Stomach (tissue), 9 donors: ENCODE results near the gene DLD. TPM values are rescaled to one million over a fixed set of nuclear protein-coding genes. Genes with fewer than 3 reads are reported as not detected.
A peak's percentile ranks its signal among the peaks of the same experiment; 100 is the strongest.
"Not testable (repeated sequence)": the region's sequence is repeated elsewhere in the genome, so short reads cannot be mapped to it uniquely, and the experiment has no call there.

Source experiments
- DNase-seq, 2 donors: peaks; one replicate each; pipeline versions ENCODE4 v3.0.0 to v3.0.0-alpha.2; 2013 to 2019
- H3K27ac ChIP-seq, 5 donors: fragments of 200-600 bp in 4 of 5; sonication (generic) in 4 of 5; one replicate each; pipeline ENCODE4 v1.5.1; 2013 to 2019; ENCODE audit warnings: mild to moderate bottlenecking in 1 of 5, moderate library complexity in 1 of 5
- H3K27me3 ChIP-seq, 3 donors: fragments of 200-600 bp; sonication (generic); one replicate each; pipeline ENCODE4 v1.5.1; 2017 to 2019; ENCODE audit warnings: mixed run types in 1 of 3
- H3K36me3 ChIP-seq, 4 donors: fragments of 200-600 bp; sonication (generic); 1 replicate in 3 of 4; 2 replicates in 1 of 4; pipeline ENCODE4 v1.5.1; 2016 to 2019
- H3K4me1 ChIP-seq, 4 donors: fragments of 200-600 bp; sonication (generic); one replicate each; pipeline ENCODE4 v1.5.1; 2016 to 2019
- H3K4me3 ChIP-seq, 4 donors: fragments of 200-600 bp; sonication (generic) in 3 of 4; one replicate each; pipeline ENCODE4 v1.5.1; 2016 to 2019; ENCODE audit warnings: mild to moderate bottlenecking in 1 of 4
- H3K9me3 ChIP-seq, 4 donors: fragments of 200-600 bp; sonication (generic); one replicate each; pipeline ENCODE4 v1.5.1; 2016 to 2019
- EP300 ChIP-seq: sonication (generic); formaldehyde crosslinking; IDR thresholded peaks from one replicate; pipeline ENCODE4 v1.6.1; 2017; ENCODE audit warnings: antibody characterized with exemption
- POLR2A ChIP-seq, 4 donors: fragments of 450-650 bp; IDR thresholded peaks; one replicate each; pipeline ENCODE4 v1.6.1; 2016; ENCODE audit warnings: antibody characterized with exemption in 4 of 4, control low read depth in 2 of 4, mild to moderate bottlenecking in 1 of 4, moderate library complexity in 1 of 4
- POLR2AphosphoS5 ChIP-seq, 3 donors: sonication (generic); formaldehyde crosslinking; IDR thresholded peaks; one replicate each; pipeline ENCODE4 v1.6.1; 2016; ENCODE audit warnings: antibody characterized with exemption in 3 of 3
- WGBS, 5 donors: extraction: QIAGEN DNeasy Blood & Tissue Kit in 3 of 5; methylation state at CpG; one replicate each; pipeline versions ENCODE4 v1.1.5 to v1.1.7; 2013 to 2018; 5-methylcytosine and 5-hydroxymethylcytosine counted together
- intact Hi-C: fragments of 100-400 bp; cut with DNase I; formaldehyde crosslinking; loops from one replicate; pipeline ENCODE4 v1.15.1; 2023; ENCODE audit warnings: low total_unique reads
- polyA plus RNA-seq, 3 donors: library from polyadenylated mRNA; stranded (reverse); fragments of 200-250 nt; gene quantifications; one replicate each; pipeline ENCODE4 v1.2.3, GENCODE V29; 2013
- total RNA-seq, 5 donors: library from RNA; depleted of rRNA; stranded (reverse); fragments of >200 nt; gene quantifications; one replicate each; pipeline versions ENCODE4 v1.1.0 to v1.2.3, GENCODE V29; 2014 to 2016
- TF ChIP-seq, protein P1 (sequence below), 7 experiments: fragments of 450-650 bp in 4 of 7; fragments of 200-600 bp in 3 of 7; sonication (generic) in 3 of 7; IDR thresholded peaks; one replicate each; pipeline ENCODE4 v1.5.1; 2016 to 2019; ENCODE audit warnings: antibody characterized with exemption in 7 of 7, control low read depth in 2 of 7, mild to moderate bottlenecking in 1 of 7
- donor health status: healthy with polysubstance abuse.
- donor health status: Bipolar disorder and iron deficiency.
- donor health status: healthy.

The DLD gene
- total and polyA plus RNA-seq, 8 donors = 24.6 to 173 (median 88.2) TPM

DNA sequence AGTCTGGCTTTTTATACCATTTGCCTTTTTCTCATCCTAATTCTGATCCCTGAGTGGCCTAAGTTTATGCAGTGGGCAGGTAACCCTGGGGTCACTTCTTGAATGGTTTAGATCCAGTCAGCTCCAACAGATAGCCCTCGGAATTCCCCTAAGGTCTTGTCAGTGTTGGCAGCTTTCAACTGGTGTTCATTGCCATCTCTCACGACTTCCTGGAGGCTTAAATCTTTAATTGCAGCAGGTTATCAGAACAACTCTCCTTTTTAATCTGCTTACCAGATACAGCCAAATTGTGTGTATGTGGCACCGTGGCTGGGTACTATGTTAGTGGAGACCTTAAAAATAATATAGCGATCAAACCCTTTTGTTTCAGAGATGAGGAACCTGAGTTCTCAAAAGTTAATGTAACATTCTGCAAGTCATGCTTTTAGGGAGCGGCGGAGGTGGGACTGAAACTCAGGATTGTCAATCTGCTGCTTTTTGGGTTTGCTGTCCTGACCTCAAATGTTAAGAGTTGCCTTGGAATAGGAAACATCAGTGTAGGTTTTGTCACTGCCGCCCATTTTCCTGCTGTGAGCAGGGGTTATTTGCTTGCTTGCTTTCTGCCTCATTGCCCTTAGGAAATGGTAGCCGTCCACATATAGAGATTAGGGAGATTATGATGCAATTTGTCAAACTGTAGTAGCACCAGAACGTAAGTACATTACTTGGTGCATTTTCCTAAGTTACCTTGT lies 818 bp downstream of the DLD start:
- Histone ChIP-seq H3K27ac (peak overlapping the region; percentile 94 to 99 (median 96)), H3K4me3 (peak overlapping the region; percentile 49 to 79 (median 66)), H3K36me3 (peaks cover 7 to 34% (median 21%) of the 10 kb centered on the region in 4 donors), H3K4me1 (peaks cover 19 to 59% (median 36%) of the 10 kb centered on the region in 4 donors), H3K9me3 (no peaks in the 10 kb centered on the region), H3K27me3 (no peaks in the 10 kb centered on the region)
- peak in 1 of 2 donors; percentile 44 for DNase-seq
- TF ChIP-seq, protein P1, sequence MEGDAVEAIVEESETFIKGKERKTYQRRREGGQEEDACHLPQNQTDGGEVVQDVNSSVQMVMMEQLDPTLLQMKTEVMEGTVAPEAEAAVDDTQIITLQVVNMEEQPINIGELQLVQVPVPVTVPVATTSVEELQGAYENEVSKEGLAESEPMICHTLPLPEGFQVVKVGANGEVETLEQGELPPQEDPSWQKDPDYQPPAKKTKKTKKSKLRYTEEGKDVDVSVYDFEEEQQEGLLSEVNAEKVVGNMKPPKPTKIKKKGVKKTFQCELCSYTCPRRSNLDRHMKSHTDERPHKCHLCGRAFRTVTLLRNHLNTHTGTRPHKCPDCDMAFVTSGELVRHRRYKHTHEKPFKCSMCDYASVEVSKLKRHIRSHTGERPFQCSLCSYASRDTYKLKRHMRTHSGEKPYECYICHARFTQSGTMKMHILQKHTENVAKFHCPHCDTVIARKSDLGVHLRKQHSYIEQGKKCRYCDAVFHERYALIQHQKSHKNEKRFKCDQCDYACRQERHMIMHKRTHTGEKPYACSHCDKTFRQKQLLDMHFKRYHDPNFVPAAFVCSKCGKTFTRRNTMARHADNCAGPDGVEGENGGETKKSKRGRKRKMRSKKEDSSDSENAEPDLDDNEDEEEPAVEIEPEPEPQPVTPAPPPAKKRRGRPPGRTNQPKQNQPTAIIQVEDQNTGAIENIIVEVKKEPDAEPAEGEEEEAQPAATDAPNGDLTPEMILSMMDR (IDR thresholded peaks at IDR 0.05) = no peak
- no peak for TF ChIP-seq EP300
- TF ChIP-seq POLR2AphosphoS5 (IDR thresholded peaks at IDR 0.05) = no peak
- no peak for TF ChIP-seq POLR2A (IDR thresholded peaks at IDR 0.05)
- intact Hi-C loops = no loop called here
- WGBS, 5 donors = 13 to 25% (median 17%) methylated on average over 9 of the region's 9 CpGs

- peaks cover 7 to 40% (median 24%) of the 10 kb centered on the region in 4 donors for H3K36me3 ChIP-seq
- H3K4me3 ChIP-seq = peak overlapping the region; percentile 49 to 79 (median 66)
- H3K9me3 ChIP-seq, intact Hi-C loops, DNase-seq, H3K27me3 ChIP-seq: not testable (repeated sequence)
- peaks cover 19 to 65% (median 38%) of the 10 kb centered on the region in 4 donors for H3K4me1 ChIP-seq
- WGBS, 5 donors = 77 to 85% (median 79%) methylated on average over 8 of the region's 8 CpGs
- peak overlapping the region in 4 of 5 donors; percentile 94 to 99 (median 96) for H3K27ac ChIP-seq
These were observed 1.4 kb downstream of the DLD start for GRCh38 chr7:107892367-107892741.

- Histone ChIP-seq H3K27ac (no peak overlapping the region), H3K9me3 (no peaks in the 10 kb centered on the region), H3K4me3 (no peak overlapping the region), H3K36me3 (peaks cover 20 to 56% (median 43%) of the 10 kb centered on the region in 4 donors), H3K4me1 (peaks cover 6 to 85% (median 42%) of the 10 kb centered on the region in 4 donors), H3K27me3 (no peaks in the 10 kb centered on the region)
- WGBS, 5 donors = 15 to 44% (median 29%) methylated on average over 2 of the region's 2 CpGs
- TF ChIP-seq POLR2A (IDR thresholded peaks at IDR 0.05) (no peak), EP300 (no peak), POLR2AphosphoS5 (IDR thresholded peaks at IDR 0.05) (no peak)
- TF ChIP-seq, protein P1 (IDR thresholded peaks at IDR 0.05) = no peak
- no peak for DNase-seq
- intact Hi-C loops = no loop called here
These were observed 8.1 kb downstream of the DLD start for GRCh38 chr7:107898997-107899594.

GRCh38 chr7:107900496-107901015 lies 9.6 kb downstream of the DLD start:
- TF ChIP-seq, protein P1 (IDR thresholded peaks at IDR 0.05) = no peak
- TF ChIP-seq POLR2AphosphoS5 (IDR thresholded peaks at IDR 0.05) (no peak), POLR2A (IDR thresholded peaks at IDR 0.05) (no peak), EP300 (no peak)
- 79 to 94% (median 85%) methylated on average over 1 of the region's 1 CpG for WGBS, 5 donors
- DNase-seq = no peak
- H3K4me3 ChIP-seq = no peak overlapping the region
- H3K27me3 ChIP-seq = no peaks in the 10 kb centered on the region
- peaks cover 6 to 70% (median 34%) of the 10 kb centered on the region in 4 donors for H3K4me1 ChIP-seq
- H3K27ac ChIP-seq = no peak overlapping the region
- H3K9me3 ChIP-seq = no peaks in the 10 kb centered on the region
- H3K36me3 ChIP-seq = peaks cover 26 to 56% (median 44%) of the 10 kb centered on the region in 4 donors
- intact Hi-C loops = no loop called here
